Esophagus squamous epithelium (tissue), 5 donors: ENCODE results near the gene CNNM4. TPM values are rescaled to one million over a fixed set of nuclear protein-coding genes. Genes with fewer than 3 reads are reported as not detected.
A peak's percentile ranks its signal among the peaks of the same experiment; 100 is the strongest.

Experiments used
- DNase-seq: peaks from one replicate; lab custom pipeline; 2025; lab: John Stamatoyannopoulos, UW
- H3K27ac ChIP-seq, 4 donors: fragments of 200-600 bp; sonication (generic); one replicate each; pipeline ENCODE4 v1.5.1; 2016 to 2019; ENCODE audit warnings: mild to moderate bottlenecking in 1 of 4
- H3K27me3 ChIP-seq, 4 donors: fragments of 200-600 bp; sonication (generic); 1 replicate in 3 of 4; 2 replicates in 1 of 4; pipeline versions ENCODE4 v1.5.1 to v1.6.0; 2017 to 2021; ENCODE audit warnings: antibody characterized with exemption in 1 of 4
- H3K36me3 ChIP-seq, 3 donors: fragments of 200-600 bp; sonication (generic); one replicate each; pipeline ENCODE4 v1.5.1; 2016 to 2019
- H3K4me1 ChIP-seq, 3 donors: fragments of 200-600 bp; sonication (generic); one replicate each; pipeline ENCODE4 v1.5.1; 2017 to 2019
- H3K4me3 ChIP-seq, 4 donors: fragments of 200-600 bp; sonication (generic); 1 replicate in 3 of 4; 2 replicates in 1 of 4; pipeline ENCODE4 v1.5.1; 2016 to 2019; ENCODE audit warnings: mild to moderate bottlenecking in 2 of 4, moderate library complexity in 1 of 4
- H3K9me3 ChIP-seq, 3 donors: fragments of 200-600 bp; sonication (generic); one replicate each; pipeline ENCODE4 v1.5.1; 2016 to 2019
- POLR2A ChIP-seq, 4 donors: fragments of 450-650 bp; IDR thresholded peaks; one replicate each; pipeline ENCODE4 v1.6.1; 2017; ENCODE audit warnings: antibody characterized with exemption in 4 of 4, mild to moderate bottlenecking in 4 of 4, moderate library complexity in 3 of 4
- WGBS, 2 donors: methylation state at CpG; one replicate each; pipeline ENCODE4 v1.1.5; 2018; 5-methylcytosine and 5-hydroxymethylcytosine counted together
- intact Hi-C: fragments of 100-400 bp; cut with DNase I; formaldehyde crosslinking; loops from one replicate; pipeline ENCODE4 v1.15.0; 2022
- total RNA-seq, 4 donors: library from RNA; depleted of rRNA; stranded (reverse); fragments of >200 nt; gene quantifications; one replicate each; pipeline ENCODE4 v1.1.0, GENCODE V29; 2016
- TF ChIP-seq, protein P1 (sequence below), 6 experiments: fragments of 450-650 bp in 4 of 6; fragments of 200-600 bp in 2 of 6; sonication (generic) in 2 of 6; IDR thresholded peaks; one replicate each; pipeline ENCODE4 v1.5.1; 2016 to 2019; ENCODE audit warnings: antibody characterized with exemption in 6 of 6, mild to moderate bottlenecking in 4 of 6, moderate library complexity in 4 of 6
- donor health status: DM: yes; HTN: yes; CAD: no.

Gene CNNM4
- total RNA-seq, 4 donors from 2014 or later, result 3.4 to 8.5 (median 6.7) TPM

- no peaks in the 10 kb centered on the region for H3K9me3 ChIP-seq
- WGBS, 2 donors, result 75 to 80% methylated on average over 2 of the region's 11 CpGs
- H3K36me3 ChIP-seq, result peaks cover 16 to 73% (median 21%) of the 10 kb centered on the region in 3 donors
- H3K4me1 ChIP-seq, result peaks cover 11 to 51% (median 18%) of the 10 kb centered on the region in 3 donors
- no peaks in the 10 kb centered on the region for H3K27me3 ChIP-seq
- no peak for DNase-seq
- TF ChIP-seq, protein P1, sequence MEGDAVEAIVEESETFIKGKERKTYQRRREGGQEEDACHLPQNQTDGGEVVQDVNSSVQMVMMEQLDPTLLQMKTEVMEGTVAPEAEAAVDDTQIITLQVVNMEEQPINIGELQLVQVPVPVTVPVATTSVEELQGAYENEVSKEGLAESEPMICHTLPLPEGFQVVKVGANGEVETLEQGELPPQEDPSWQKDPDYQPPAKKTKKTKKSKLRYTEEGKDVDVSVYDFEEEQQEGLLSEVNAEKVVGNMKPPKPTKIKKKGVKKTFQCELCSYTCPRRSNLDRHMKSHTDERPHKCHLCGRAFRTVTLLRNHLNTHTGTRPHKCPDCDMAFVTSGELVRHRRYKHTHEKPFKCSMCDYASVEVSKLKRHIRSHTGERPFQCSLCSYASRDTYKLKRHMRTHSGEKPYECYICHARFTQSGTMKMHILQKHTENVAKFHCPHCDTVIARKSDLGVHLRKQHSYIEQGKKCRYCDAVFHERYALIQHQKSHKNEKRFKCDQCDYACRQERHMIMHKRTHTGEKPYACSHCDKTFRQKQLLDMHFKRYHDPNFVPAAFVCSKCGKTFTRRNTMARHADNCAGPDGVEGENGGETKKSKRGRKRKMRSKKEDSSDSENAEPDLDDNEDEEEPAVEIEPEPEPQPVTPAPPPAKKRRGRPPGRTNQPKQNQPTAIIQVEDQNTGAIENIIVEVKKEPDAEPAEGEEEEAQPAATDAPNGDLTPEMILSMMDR (IDR thresholded peaks at IDR 0.05), result no peak
- TF ChIP-seq POLR2A (IDR thresholded peaks at IDR 0.05), result no peak
- H3K27ac ChIP-seq, result peak overlapping the region in 1 of 4 donors; percentile 42
- H3K4me3 ChIP-seq, result no peak overlapping the region
- intact Hi-C loops, result no loop called here
Observed at GRCh38 chr2:96823198-96823597, 62.5 kb downstream of the CNNM4 start.

GRCh38 chr2:96824079-96824870 lies 63.6 kb downstream of the CNNM4 start:
- Histone ChIP-seq H3K4me1 (peaks cover 7 to 40% (median 7%) of the 10 kb centered on the region in 3 donors), H3K9me3 (no peaks in the 10 kb centered on the region), H3K27me3 (no peaks in the 10 kb centered on the region), H3K4me3 (no peak overlapping the region), H3K27ac (no peak overlapping the region), H3K36me3 (peaks cover 24 to 75% (median 25%) of the 10 kb centered on the region in 3 donors)
- intact Hi-C loops, result no loop called here
- no peak for DNase-seq
- 73 to 75% methylated on average over 5 to 6 of the region's 6 CpGs for WGBS, 2 donors
- TF ChIP-seq, protein P1 (IDR thresholded peaks at IDR 0.05), result no peak
- no peak for TF ChIP-seq POLR2A (IDR thresholded peaks at IDR 0.05)

DNA sequence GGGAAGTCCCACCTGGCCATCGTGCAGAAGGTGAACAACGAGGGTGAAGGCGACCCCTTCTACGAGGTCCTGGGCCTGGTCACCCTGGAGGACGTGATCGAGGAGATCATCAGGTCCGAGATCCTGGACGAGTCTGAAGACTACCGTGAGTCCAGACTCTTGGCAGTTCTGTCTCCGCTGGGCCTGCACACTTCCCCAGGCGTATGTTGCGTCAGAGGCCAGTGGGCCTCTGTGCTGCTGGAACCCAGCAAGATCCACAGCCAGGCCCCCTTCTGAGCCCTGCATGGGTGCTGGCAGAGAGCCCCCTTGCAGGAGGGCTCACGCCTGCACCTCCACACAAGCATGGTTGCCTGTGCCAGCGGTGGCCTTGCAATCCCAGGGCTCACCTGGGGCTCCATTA lies 64.4 kb downstream of the CNNM4 start:
- Histone ChIP-seq H3K4me3 (no peak overlapping the region), H3K27me3 (no peaks in the 10 kb centered on the region), H3K27ac (no peak overlapping the region), H3K9me3 (no peaks in the 10 kb centered on the region), H3K4me1 (peaks cover 0 to 32% (median 3%) of the 10 kb centered on the region in 3 donors), H3K36me3 (peaks cover 26 to 77% (median 32%) of the 10 kb centered on the region in 3 donors)
- intact Hi-C loops, result no loop called here
- no peak for DNase-seq
- 83 to 90% methylated on average over 2 to 11 of the region's 14 CpGs for WGBS, 2 donors
- TF ChIP-seq, protein P1 (IDR thresholded peaks at IDR 0.05), result no peak

DNA sequence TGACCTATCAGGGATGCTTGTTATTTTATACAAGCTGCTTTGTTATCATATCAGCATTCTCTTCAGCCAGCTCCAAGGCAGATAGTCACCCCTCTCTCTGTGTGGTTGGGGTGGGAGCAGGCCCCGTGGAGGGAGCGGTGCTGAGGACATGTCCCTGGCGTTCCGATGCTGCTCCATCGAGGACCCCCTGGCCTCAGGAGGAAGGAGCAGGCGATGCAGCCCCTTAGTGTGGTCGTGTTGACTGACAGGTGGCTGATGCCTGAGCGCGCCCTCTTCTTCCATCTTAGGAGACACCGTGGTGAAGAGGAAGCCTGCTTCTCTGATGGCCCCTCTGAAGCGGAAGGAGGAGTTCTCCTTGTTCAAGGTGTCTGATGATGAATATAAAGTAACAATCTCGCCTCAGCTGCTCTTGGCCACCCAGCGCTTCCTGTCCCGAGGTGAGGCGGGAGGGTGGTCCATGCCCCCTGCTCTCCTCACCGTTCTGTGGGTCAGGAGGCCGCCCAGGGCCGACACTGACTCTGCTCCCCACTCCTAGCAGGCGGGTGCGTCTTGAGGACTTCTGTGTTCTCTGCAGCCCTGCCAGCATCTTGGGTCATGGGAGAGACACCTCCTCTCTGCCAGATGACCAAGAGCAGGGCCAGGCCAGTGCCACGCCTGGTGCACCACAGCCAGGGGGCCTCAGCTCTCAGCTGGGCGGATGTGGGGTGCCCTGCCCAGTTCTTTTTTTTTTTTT lies 66.0 kb downstream of the CNNM4 start:
- H3K4me1 ChIP-seq, result peaks cover 0 to 17% (median 0%) of the 10 kb centered on the region in 3 donors
- no peak for TF ChIP-seq POLR2A (IDR thresholded peaks at IDR 0.05)
- TF ChIP-seq, protein P1 (IDR thresholded peaks at IDR 0.05), result no peak
- H3K27ac ChIP-seq, result no peak overlapping the region
- no peak overlapping the region for H3K4me3 ChIP-seq
- intact Hi-C loops, result no loop called here
- DNase-seq, result no peak
- no peaks in the 10 kb centered on the region for H3K9me3 ChIP-seq
- WGBS, 2 donors, result 92 to 96% methylated on average over 9 to 15 of the region's 22 CpGs
- H3K27me3 ChIP-seq, result no peaks in the 10 kb centered on the region
- H3K36me3 ChIP-seq, result peaks cover 28 to 93% (median 29%) of the 10 kb centered on the region in 3 donors

DNA sequence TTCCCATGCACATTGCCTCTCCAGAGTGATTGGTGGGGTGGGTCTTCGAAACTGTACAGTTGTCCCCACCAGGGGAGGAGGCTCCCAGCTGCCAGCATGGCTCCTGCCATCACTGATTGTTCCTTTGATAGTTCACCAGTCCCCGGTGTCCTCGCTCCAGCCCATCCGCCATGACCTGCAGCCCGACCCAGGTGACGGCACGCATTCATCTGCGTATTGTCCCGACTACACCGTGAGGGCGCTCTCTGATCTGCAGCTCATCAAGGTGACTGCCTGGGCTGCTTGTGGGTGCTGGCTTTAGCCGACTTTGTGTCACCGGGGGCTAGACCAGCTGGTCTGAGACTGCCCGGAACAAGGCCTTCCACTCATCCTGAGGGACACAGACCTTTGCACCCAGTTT lies 67.7 kb downstream of the CNNM4 start:
- intact Hi-C loops, result no loop called here
- Histone ChIP-seq H3K36me3 (peaks cover 28 to 94% (median 29%) of the 10 kb centered on the region in 3 donors), H3K4me3 (no peak overlapping the region), H3K27ac (no peak overlapping the region), H3K4me1 (peaks cover 0 to 21% (median 0%) of the 10 kb centered on the region in 3 donors), H3K9me3 (no peaks in the 10 kb centered on the region), H3K27me3 (no peaks in the 10 kb centered on the region)
- no peak for TF ChIP-seq POLR2A (IDR thresholded peaks at IDR 0.05)
- TF ChIP-seq, protein P1 (IDR thresholded peaks at IDR 0.05), result no peak
- DNase-seq, result no peak
- WGBS, 2 donors, result 86 to 92% methylated on average over 2 to 12 of the region's 14 CpGs
